Stimulated activated CD8-positive, alpha-beta memory T cell treated with anti-CD3 and anti-CD28 coated beads, Interleukin-2, amount 100 ng/mL, for 1 hour (primary cell): ENCODE results near the gene ARL17A.
"Not testable (repeated sequence)": the region's sequence is repeated elsewhere in the genome, so short reads cannot be mapped to it uniquely, and the experiment has no call there.

ENCODE experiments used
- DNase-seq, 2 donors: peaks; one replicate each; pipeline ENCODE4 v3.0.0-alpha.2; 2020; ENCODE audit warnings: low read depth in 2 of 2

Gene ARL17A

GRCh38 chr17:46548607-46549006 is 30.9 kb downstream of the ARL17A start:
- not testable (repeated sequence) for DNase-seq

GRCh38 chr17:46534716-46535115 is 44.8 kb downstream of the ARL17A start:
- DNase-seq: not testable (repeated sequence)

GRCh38 chr17:46512168-46512567 is 67.3 kb downstream of the ARL17A start, which contains the start of gene LRRC37A2:
Gene LRRC37A2, plus strand, starts transcription at chr17:46512468. Its CDS starts 245 bp downstream, at chr17:46512713.
- not testable (repeated sequence) for DNase-seq

- DNase-seq: not testable (repeated sequence)
Measured at GRCh38 chr17:46505896-46506295, 73.6 kb downstream of the ARL17A start.

- not testable (repeated sequence) for DNase-seq
Measured at GRCh38 chr17:46499437-46500139, 79.9 kb downstream of the ARL17A start.

- not testable (repeated sequence) for DNase-seq
Measured at GRCh38 chr17:46492021-46492420, 87.5 kb downstream of the ARL17A start.

- DNase-seq: not testable (repeated sequence)
Measured at GRCh38 chr17:46481310-46481709, 98.2 kb downstream of the ARL17A start.

GRCh38 chr17:46478823-46479222 is 100.7 kb downstream of the ARL17A start:
- not testable (repeated sequence) for DNase-seq

GRCh38 chr17:46475583-46475982 is 103.9 kb downstream of the ARL17A start:
- not testable (repeated sequence) for DNase-seq

- DNase-seq: not testable (repeated sequence)
Measured at GRCh38 chr17:46474489-46474888, 105.0 kb downstream of the ARL17A start.

GRCh38 chr17:46467618-46468017 is 111.9 kb downstream of the ARL17A start:
- not testable (repeated sequence) for DNase-seq
